H7 (cell line): ENCODE measurements around the gene TTR. TPM values are rescaled to one million over a fixed set of nuclear protein-coding genes. Genes with fewer than 3 reads are reported as not detected.

Experiments used
- DNase-seq: peaks from one replicate; pipeline ENCODE4 v3.0.0; 2012
- H3K27me3 ChIP-seq: 2 replicates; pipeline ENCODE4 v1.6.0; 2011; ENCODE audit warnings: mild to moderate bottlenecking, low read length; ENCODE audit not compliant: control insufficient read depth, insufficient read depth
- H3K36me3 ChIP-seq: replicated peaks from 2 replicates; pipeline ENCODE4 v1.5.1; 2011; ENCODE audit warnings: low read length; ENCODE audit not compliant: control insufficient read depth, insufficient read depth
- H3K4me3 ChIP-seq: 2 replicates; pipeline ENCODE4 v1.5.1; 2011; ENCODE audit warnings: low read depth, mild to moderate bottlenecking, control low read depth, low read length, moderate library complexity; ENCODE audit not compliant: insufficient read depth
- total RNA-seq: library from RNA; depleted of rRNA; stranded (reverse); fragments of >200 nt; shearing (Covaris generic); gene quantifications from 2 replicates; pipeline ENCODE4 v1.2.3, GENCODE V29; 2014

Gene TTR
- total RNA-seq, 1 experiment from 2014 or later, result not detected

DNA sequence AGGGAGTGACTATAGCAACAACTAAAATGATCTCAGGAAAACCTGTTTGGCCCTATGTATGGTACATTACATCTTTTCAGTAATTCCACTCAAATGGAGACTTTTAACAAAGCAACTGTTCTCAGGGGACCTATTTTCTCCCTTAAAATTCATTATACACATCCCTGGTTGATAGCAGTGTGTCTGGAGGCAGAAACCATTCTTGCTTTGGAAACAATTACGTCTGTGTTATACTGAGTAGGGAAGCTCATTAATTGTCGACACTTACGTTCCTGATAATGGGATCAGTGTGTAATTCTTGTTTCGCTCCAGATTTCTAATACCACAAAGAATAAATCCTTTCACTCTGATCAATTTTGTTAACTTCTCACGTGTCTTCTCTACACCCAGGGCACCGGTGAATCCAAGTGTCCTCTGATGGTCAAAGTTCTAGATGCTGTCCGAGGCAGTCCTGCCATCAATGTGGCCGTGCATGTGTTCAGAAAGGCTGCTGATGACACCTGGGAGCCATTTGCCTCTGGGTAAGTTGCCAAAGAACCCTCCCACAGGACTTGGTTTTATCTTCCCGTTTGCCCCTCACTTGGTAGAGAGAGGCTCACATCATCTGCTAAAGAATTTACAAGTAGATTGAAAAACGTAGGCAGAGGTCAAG lies 955 bp downstream of the TTR start:
- H3K4me3 ChIP-seq, result no peak overlapping the region
- DNase-seq, result no peak
- H3K36me3 ChIP-seq, result no peaks in the 10 kb centered on the region
- H3K27me3 ChIP-seq, result no peaks in the 10 kb centered on the region

DNA sequence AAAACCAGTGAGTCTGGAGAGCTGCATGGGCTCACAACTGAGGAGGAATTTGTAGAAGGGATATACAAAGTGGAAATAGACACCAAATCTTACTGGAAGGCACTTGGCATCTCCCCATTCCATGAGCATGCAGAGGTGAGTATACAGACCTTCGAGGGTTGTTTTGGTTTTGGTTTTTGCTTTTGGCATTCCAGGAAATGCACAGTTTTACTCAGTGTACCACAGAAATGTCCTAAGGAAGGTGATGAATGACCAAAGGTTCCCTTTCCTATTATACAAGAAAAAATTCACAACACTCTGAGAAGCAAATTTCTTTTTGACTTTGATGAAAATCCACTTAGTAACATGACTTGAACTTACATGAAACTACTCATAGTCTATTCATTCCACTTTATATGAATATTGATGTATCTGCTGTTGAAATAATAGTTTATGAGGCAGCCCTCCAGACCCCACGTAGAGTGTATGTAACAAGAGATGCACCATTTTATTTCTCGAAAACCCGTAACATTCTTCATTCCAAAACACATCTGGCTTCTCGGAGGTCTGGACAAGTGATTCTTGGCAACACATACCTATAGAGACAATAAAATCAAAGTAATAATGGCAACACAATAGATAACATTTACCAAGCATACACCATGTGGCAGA lies 3.6 kb downstream of the TTR start:
- no peaks in the 10 kb centered on the region for H3K36me3 ChIP-seq
- no peaks in the 10 kb centered on the region for H3K27me3 ChIP-seq
- DNase-seq, result no peak
- H3K4me3 ChIP-seq, result no peak overlapping the region

DNA sequence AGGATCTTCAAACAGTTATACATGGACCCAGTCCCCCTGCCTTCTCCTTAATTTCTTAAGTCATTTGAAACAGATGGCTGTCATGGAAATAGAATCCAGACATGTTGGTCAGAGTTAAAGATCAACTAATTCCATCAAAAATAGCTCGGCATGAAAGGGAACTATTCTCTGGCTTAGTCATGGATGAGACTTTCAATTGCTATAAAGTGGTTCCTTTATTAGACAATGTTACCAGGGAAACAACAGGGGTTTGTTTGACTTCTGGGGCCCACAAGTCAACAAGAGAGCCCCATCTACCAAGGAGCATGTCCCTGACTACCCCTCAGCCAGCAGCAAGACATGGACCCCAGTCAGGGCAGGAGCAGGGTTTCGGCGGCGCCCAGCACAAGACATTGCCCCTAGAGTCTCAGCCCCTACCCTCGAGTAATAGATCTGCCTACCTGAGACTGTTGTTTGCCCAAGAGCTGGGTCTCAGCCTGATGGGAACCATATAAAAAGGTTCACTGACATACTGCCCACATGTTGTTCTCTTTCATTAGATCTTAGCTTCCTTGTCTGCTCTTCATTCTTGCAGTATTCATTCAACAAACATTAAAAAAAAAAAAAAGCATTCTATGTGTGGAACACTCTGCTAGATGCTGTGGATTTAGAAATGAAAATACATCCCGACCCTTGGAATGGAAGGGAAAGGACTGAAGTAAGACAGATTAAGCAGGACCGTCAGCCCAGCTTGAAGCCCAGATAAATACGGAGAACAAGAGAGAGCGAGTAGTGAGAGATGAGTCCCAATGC lies 4.6 kb downstream of the TTR start:
- no peak for DNase-seq
- H3K4me3 ChIP-seq, result no peak overlapping the region
- H3K36me3 ChIP-seq, result no peaks in the 10 kb centered on the region
- no peaks in the 10 kb centered on the region for H3K27me3 ChIP-seq

DNA sequence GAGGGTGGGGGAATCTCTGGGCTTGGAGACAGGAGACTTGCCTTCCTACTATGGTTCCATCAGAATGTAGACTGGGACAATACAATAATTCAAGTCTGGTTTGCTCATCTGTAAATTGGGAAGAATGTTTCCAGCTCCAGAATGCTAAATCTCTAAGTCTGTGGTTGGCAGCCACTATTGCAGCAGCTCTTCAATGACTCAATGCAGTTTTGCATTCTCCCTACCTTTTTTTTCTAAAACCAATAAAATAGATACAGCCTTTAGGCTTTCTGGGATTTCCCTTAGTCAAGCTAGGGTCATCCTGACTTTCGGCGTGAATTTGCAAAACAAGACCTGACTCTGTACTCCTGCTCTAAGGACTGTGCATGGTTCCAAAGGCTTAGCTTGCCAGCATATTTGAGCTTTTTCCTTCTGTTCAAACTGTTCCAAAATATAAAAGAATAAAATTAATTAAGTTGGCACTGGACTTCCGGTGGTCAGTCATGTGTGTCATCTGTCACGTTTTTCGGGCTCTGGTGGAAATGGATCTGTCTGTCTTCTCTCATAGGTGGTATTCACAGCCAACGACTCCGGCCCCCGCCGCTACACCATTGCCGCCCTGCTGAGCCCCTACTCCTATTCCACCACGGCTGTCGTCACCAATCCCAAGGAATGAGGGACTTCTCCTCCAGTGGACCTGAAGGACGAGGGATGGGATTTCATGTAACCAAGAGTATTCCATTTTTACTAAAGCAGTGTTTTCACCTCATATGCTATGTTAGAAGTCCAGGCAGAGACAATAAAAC lies 6.5 kb downstream of the TTR start:
- Histone ChIP-seq H3K27me3 (no peaks in the 10 kb centered on the region), H3K36me3 (no peaks in the 10 kb centered on the region), H3K4me3 (no peak overlapping the region)
- no peak for DNase-seq

DNA sequence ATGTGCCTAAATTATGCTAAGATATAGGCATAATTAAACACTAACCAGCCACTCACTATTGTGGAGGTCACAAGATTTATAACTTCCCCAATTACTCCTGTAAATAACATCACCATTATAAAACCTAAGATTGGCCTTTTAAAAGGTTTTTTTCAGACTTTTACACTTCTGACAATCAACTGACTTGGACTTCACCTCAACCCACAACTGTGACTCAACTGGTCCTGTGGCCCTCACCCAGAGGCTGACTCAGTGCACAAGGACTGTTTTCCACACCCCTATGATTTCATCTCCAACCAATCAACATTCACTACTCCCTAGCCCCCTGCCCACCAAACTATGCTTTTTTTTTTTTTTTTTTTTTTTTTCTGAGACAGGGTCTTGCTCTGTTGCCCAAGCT lies 11.6 kb downstream of the TTR start:
- Histone ChIP-seq H3K27me3 (no peaks in the 10 kb centered on the region), H3K36me3 (no peaks in the 10 kb centered on the region), H3K4me3 (no peak overlapping the region)
- no peak for DNase-seq

DNA sequence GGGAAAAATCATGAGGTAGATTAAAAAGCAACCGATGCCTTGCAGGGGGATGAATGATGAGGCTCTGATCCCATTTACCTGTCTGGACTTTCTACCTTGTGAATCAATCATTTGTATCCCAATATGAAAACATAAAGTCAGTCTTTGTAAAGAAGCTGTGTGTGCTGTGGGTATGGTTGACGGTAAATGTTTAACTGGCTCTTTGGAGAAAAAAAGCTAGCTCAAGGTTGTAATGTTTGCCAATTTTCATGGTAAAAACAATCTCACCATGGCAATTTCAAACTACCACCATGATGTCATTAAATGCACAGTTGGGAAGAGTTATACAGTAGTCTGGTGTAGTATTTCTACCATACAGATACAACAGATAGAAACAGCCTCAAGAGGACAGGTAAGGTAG lies 14.6 kb downstream of the TTR start:
- Histone ChIP-seq H3K27me3 (no peaks in the 10 kb centered on the region), H3K4me3 (no peak overlapping the region), H3K36me3 (no peaks in the 10 kb centered on the region)
- DNase-seq, result no peak

DNA sequence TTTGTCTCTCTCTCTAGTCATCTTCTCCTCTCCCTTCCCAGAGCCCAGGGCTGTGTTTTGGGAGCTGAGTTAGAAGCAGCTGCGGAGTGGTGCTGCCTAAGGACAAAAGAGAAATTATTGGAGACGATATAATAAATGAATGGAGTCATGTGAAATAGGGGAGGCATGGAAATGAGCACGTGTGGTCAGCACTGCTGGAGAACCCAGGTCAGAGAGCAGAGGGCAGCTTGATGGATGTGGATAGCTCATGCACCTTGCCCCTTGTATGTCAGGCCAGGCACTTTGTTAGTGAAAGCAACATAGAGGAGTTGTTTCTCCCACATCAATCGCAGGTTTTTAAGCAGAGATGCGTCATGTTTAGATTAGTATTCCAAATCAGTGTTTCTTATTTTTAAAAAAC lies 15.7 kb downstream of the TTR start:
- Histone ChIP-seq H3K36me3 (no peaks in the 10 kb centered on the region), H3K4me3 (no peak overlapping the region), H3K27me3 (no peaks in the 10 kb centered on the region)
- no peak for DNase-seq

DNA sequence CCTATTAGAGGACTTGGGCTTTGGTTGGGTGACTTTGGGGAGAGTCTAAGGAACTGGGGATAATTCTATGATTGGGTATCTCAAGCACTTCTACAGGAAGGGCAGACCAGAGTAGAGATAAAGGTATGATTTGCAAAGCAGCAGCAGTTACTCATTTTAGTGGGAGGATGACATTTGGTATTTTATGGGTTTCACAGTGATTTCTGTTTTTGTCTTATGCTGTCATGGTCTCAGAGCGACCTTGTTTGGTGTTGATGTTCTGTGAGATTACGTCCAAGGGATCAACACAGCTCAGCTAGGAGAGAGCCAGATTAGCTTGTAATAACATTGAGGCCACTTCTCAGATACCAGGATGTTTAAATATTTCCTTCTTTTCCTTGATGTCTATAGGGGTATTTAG lies 18.2 kb downstream of the TTR start:
- H3K27me3 ChIP-seq, result no peaks in the 10 kb centered on the region
- H3K36me3 ChIP-seq, result no peaks in the 10 kb centered on the region
- DNase-seq, result no peak
- H3K4me3 ChIP-seq, result no peak overlapping the region

DNA sequence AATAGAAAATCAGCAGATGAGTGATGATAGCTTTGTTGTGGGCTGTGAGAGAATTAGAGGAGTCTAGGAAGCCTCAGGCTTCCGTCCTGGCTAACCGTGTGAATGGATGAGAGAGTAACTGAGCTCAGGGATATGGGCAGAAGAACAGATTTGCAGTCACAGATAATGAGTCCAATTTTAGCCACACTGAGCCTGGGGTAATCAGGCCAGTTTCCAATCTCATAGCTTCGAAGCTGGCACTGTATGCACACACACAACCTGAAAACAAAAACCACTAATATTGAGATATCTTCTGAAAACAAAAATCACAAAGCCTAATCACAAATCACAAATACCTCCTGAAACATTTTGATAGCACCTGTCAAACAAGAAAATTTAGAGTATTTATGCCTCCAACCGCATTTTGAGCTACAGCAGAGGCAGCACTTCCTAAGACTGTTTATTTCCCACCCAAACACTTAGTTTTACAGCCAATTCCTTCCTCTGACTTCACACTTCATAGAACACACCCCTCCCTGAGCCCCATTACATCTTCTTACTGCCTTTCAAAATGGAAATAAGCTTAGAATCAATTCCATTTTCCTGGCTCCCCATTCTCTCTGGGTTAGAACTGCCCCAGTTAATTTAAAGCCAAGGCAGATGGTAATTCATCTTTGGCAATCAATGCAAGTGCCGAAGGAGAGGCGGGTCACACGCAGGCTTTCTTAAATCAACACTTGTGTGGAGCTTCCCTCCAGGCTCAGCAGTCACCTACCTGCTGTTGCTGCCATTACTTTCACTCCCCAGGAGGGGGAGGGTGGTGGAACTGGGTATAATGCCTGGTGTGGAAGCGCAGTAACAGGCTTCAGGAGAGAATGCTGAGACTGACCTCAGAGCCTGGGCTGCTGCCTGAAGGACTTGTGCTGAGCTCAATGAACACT lies 18.9 kb downstream of the TTR start:
- Histone ChIP-seq H3K27me3 (no peaks in the 10 kb centered on the region), H3K36me3 (no peaks in the 10 kb centered on the region), H3K4me3 (no peak overlapping the region)
- DNase-seq, result peak; percentile 73

DNA sequence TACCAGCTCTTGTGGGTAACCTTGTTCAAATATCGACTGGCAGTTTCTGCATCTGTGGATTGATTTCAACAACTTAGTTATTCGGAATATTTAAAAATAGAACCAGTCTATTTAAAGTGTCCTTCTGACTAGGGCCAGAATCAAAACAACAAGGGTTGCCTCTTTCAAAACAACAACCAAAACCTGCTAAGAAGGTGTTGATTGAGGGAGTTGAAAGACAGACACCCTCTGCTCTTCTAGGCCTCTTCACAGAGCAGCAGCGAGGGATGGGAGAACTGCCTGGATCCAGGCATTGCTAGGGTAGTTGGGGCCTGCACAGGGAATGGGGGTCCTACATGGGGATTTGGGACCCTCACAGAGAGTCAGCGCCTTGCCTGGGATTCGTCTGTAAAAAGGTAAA lies 19.8 kb downstream of the TTR start:
- Histone ChIP-seq H3K36me3 (no peaks in the 10 kb centered on the region), H3K27me3 (no peaks in the 10 kb centered on the region), H3K4me3 (no peak overlapping the region)
- no peak for DNase-seq

DNA sequence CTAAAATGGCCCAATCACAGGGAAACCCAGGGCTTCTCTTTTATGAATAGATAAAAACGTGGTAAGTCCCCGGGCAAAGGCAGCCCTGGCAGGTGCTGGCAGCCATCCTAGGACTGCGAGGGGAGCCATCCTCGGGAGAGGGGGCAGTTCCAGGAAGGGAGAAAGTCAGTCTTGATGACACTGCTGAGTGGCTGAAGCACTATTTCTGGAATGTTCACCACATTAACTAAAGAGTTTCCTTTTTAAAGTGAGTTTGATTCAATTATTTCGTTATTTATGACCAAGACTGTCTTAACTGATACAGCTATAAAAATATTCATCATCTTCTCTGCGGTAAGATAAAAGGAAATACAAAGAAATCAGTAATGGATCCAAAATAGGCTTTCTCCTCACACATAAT lies 20.4 kb downstream of the TTR start:
- no peak overlapping the region for H3K4me3 ChIP-seq
- H3K27me3 ChIP-seq, result no peaks in the 10 kb centered on the region
- no peak for DNase-seq
- H3K36me3 ChIP-seq, result no peaks in the 10 kb centered on the region

DNA sequence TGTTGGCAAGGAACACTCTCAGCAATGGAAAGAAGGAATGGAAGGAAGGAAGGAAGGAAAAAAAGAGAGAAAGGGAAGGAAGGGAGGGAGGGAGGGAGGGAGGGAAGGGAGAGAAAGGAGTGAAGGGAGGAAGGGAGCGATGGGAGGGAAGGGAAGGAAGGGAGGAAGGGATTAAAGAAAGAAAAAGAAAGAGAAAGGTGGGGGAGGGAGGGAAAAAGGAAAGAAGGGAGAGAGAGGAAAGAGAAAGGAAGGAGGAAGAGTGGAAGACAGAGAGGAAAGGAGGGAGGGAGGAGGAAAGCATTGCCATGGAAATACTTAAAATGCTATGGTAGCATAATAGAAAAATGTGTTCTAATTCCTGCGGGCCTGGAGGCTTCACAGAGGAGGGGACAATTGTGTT lies 22.4 kb downstream of the TTR start:
- no peak for DNase-seq
- Histone ChIP-seq H3K27me3 (no peaks in the 10 kb centered on the region), H3K4me3 (no peak overlapping the region), H3K36me3 (no peaks in the 10 kb centered on the region)

DNA sequence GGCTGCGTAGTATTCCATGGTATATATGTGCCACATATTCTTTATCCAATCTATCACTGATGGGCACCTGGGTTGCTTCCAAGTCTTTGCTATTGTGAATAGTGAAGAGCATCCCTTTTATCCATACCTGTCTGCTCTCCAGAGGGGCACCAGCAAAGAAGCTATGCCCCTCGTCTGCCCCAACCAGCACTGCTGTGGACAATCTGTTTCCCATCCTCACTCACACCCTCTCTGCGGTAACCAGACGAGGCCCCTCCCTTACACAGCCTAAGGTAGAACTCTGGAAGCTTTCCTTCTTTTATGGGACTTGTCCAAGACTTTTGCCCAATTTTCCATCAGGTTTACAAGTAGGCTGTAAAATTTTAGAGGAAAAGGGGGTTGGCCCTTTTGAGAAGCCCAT lies 24.9 kb downstream of the TTR start:
- no peaks in the 10 kb centered on the region for H3K27me3 ChIP-seq
- no peak overlapping the region for H3K4me3 ChIP-seq
- no peak for DNase-seq
- H3K36me3 ChIP-seq, result no peaks in the 10 kb centered on the region
